Limb (tissue), 2 donors: Measurements from ENCODE around the gene IMP4.
A peak's percentile ranks its signal among the peaks of the same experiment; 100 is the strongest.

Experiments
- DNase-seq, 2 donors: peaks; one replicate each; pipeline ENCODE4 v3.0.0-alpha.2; 2016; ENCODE audit errors: extremely low spot score in 2 of 2

The IMP4 gene

GRCh38 chr2:130376433-130377293 lies 34.0 kb downstream of the IMP4 start:
- no peak for DNase-seq

- DNase-seq = no peak
Observed at GRCh38 chr2:130377491-130377890, 34.8 kb downstream of the IMP4 start.

GRCh38 chr2:130378206-130378897 lies 35.7 kb downstream of the IMP4 start:
- no peak for DNase-seq

GRCh38 chr2:130378898-130379214 lies 36.2 kb downstream of the IMP4 start:
- no peak for DNase-seq

- DNase-seq = no peak
Observed at GRCh38 chr2:130380096-130380934, 37.6 kb downstream of the IMP4 start.

- DNase-seq = no peak
Observed at GRCh38 chr2:130381145-130381544, 38.4 kb downstream of the IMP4 start.

- DNase-seq = no peak
Observed at GRCh38 chr2:130381619-130382018, 38.9 kb downstream of the IMP4 start.

- DNase-seq = no peak
Observed at GRCh38 chr2:130382313-130382917, 39.7 kb downstream of the IMP4 start.

GRCh38 chr2:130385709-130386108 lies 43.0 kb downstream of the IMP4 start:
- no peak for DNase-seq

- DNase-seq = no peak
Observed at GRCh38 chr2:130387071-130387400, 44.3 kb downstream of the IMP4 start.

- no peak for DNase-seq
Observed at GRCh38 chr2:130387804-130388203, 45.1 kb downstream of the IMP4 start.

- no peak for DNase-seq
Observed at GRCh38 chr2:130388221-130388907, 45.7 kb downstream of the IMP4 start.

GRCh38 chr2:130389358-130389757 lies 46.7 kb downstream of the IMP4 start:
- no peak for DNase-seq

- no peak for DNase-seq
Observed at GRCh38 chr2:130389783-130390182, 47.1 kb downstream of the IMP4 start.

- DNase-seq = peak in 1 of 2 donors; percentile 40
Observed at GRCh38 chr2:130390460-130391057, 47.9 kb downstream of the IMP4 start.

- DNase-seq = peak; percentile 76 to 83
Observed at GRCh38 chr2:130391058-130391871, 48.6 kb downstream of the IMP4 start.

GRCh38 chr2:130391872-130392670 lies 49.4 kb downstream of the IMP4 start:
- DNase-seq = no peak

- DNase-seq = no peak
Observed at GRCh38 chr2:130393318-130393910, 50.7 kb downstream of the IMP4 start.
